ENCODE results near the gene NLRP1.

DNA sequence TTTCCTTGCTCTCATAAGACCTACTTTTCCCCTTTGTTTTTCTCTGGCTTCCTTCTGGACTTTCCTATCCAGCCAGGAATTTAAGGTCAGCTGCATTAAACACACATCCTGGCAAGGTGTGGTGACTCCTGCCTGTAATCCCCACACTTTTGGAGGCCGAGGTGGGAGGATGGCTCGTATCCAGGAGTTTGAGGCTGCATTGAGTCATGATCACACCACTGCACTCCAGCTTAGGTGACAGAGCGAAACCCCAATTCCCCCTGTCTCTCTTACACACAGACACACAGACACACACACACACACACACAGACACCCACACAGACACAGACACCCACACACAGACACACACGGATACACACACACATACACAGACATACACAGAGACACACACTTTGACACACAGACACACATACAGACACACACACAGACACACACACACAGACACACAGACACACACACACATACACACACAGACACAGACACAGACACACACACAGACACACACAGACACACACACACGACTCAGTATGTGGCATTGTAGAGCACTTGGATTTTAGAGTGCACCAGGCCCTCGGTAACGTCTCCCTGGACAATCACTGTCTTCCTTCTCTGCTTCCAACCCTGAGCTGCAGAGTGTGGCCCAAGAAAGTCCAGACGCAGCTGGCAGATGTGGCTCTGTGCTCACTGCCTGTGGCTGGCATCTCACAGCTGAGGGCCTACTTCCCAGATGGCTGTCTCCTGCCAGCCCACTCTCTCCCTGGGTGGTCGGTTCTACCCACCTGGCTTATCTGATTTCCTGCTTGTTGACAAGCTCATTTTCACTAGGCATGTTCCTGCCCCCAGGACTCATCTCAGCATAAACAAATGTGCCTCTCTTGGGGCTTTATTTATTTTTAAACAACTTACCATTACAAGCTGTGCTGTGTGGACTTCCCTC lies 39.0 kb downstream of the NLRP1 start:
- TF ChIP-seq POLR2AphosphoS5 (IDR thresholded peaks at IDR 0.05; ENCODE audit: borderline replicate concordance, low read depth, low read length) (no peak), EZH2 (IDR thresholded peaks at IDR 0.05) (no peak), FOXP2 (optimal IDR thresholded peaks at IDR 0.05; ENCODE audit: control extremely low read depth, extremely low read length, insufficient read depth) (no peak)
